GM11168 (cell line): ENCODE results near the gene PFKL.
"Not testable (repeated sequence)": the region's sequence is repeated elsewhere in the genome, so short reads cannot be mapped to it uniquely, and the experiment has no call there.

Source experiments
- in situ Hi-C: fragments of 300-500 bp; cut with MboI; formaldehyde crosslinking; loops from one replicate; pipeline ENCODE4 v1.12.0; 2022; ENCODE audit warnings: low sequenced_read_pairs; ENCODE audit not compliant: unreplicated experiment

PFKL gene

DNA sequence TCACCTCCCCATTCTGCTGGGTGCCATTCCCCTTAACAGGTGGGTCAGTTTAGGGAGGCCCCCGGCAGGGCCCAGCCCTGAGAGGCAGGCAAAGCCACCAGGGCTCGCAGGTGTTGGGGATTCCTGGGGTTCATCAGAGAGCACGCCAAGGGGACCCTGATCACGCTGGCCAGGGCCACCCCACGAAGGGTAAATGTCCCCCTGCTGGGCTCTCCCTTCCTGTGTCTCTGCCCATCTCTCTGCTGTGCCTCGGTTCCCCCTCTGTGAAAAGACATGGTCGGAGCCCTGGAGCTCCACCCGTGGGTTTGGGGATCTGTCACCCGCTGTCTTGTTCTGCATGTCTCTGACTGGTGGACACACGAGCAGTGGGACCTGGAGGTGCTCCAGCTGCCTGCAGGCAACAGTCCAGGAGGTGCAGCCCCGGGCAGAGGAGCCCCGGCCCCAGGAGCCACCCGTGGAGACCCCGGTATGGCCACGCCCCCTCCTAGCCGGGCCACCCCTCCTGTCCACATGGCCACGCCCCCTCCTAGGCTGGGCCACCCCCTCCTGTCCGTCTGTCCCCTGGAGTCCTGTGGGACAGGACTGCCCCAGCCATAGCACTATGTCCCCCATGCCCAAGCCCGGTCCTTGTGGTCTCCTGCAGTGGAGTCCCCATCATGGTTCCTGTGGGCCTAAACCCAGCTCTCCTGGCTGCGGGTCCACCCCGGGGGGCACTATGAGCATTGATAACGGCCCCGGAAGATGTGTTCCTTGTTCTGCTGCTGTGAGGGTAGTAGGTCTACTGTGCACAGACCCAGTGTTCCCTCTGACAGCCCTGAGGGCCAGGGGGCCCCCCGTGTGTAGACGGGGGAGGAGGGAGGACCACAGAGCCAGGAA, 7.7 kb upstream of the PFKL start:
- in situ Hi-C loops = loop anchor here (25.0 kb wide), 1 partner anchor 155 kb away; the partner anchor contains the start of gene GATD3

DNA sequence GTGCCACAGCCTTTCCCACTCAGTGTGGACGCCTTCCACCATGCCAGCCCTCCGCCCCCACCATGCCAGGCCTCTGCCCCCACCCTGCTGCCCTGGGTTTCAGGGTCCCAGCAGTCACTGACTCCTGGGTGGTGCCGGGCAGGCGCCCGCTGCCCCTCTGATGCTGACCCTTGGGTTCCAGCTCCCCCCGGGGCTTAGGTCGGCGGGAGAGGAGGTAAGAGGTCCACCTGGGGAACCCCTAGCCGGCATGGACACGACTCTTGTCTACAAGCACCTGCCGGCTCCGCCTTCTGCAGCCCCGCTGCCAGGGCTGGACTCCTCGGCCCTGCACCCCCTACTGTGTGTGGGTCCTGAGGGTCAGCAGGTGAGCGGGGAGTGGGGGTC, 7.0 kb upstream of the PFKL start:
- in situ Hi-C loops = loop anchor here (25.0 kb wide), 1 partner anchor 156 kb away; the partner anchor contains the start of gene GATD3

GRCh38 chr21:44293551-44294231, 6.2 kb upstream of the PFKL start:
- in situ Hi-C loops = loop anchor here (25.0 kb wide), 1 partner anchor 156 kb away; the partner anchor contains the start of gene GATD3

DNA sequence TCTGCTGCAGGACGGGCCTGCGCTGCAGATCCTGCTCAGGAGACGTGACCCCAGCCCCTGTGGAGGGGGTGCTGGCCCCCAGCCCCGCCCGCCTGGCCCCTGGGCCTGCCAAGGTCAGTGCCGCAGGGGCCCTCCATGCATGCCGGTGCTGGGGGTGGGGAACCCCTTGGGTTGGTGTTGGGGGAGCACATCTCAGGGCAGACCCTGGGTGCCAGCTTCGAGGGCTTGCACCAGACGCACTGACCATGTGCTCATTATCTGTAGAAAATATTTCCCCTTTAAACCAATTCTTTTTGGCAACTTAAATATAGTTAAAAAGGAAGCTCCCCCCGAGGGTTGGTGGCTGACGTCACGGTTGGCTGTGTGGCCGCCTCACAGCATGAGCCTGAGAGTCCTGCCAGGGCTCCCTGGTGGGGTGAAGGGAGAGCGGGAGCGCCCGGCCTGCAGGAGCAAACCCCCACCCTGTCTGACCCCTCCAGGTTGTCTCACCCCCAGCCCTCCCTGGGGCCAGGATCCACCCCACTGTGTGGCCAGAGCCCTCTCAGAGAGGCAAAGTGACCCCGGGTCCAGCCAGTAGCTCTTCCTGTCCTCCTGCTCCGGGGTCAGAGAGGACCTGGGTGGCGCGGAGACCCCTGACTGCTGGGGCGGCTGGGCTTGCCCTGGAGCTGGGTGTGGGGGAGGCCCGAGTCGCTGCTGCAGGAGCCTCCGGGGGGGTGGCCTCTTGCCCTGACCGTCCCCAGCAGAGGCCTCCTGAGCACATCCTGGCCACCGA, 5.3 kb upstream of the PFKL start:
- in situ Hi-C loops = loop anchor here (25.0 kb wide), 1 partner anchor 157 kb away; the partner anchor contains the start of gene GATD3

DNA sequence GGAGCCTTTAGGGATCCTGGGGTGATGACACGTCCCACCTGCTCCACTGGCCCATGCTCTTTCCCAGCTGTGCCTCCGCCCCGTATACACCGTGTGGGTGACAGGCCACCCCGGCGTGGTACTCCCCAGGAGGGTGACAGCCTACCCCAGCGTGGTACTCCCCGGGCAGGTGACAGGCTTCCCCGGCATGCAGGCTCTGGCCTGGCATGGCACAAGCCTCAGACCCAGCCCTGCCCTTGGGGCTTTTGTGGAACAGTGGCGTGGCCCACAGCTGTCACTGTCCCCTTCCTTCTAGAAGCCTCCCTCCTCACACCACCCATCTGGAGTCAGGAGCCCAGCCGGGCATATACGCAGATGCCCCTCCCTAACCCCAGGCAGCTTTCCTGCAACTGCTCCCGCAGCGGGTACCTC, 4.7 kb upstream of the PFKL start:
- in situ Hi-C loops = loop anchor here (25.0 kb wide), 1 partner anchor 158 kb away; the partner anchor contains the start of gene GATD3

- in situ Hi-C loops = loop anchor here (25.0 kb wide), 1 partner anchor 158 kb away; the partner anchor contains the start of gene GATD3
These were observed 4.2 kb upstream of the PFKL start for GRCh38 chr21:44295646-44296045.

DNA sequence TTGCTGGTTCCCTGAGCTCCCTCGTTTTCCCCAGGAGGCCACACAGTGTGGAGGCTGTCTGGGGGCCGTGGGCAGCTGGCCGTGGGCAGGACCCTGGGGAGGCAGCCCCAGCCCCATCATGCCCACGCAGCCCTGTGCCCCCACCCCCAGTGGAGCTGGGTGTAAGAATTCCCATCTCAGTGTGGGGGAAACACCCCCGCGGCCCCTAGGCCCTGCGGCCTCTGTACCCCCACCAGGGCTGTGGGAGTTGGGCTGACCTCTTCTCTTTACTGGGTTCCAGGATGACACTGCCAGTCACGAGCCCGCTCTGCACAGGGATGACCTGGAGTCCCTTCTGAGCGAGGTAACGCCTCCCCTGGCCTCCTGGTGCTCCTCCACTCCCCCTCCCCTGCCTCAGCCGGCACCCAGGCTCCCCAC, 3.7 kb upstream of the PFKL start:
- in situ Hi-C loops = loop anchor here (25.0 kb wide), 1 partner anchor 159 kb away; the partner anchor contains the start of gene GATD3

DNA sequence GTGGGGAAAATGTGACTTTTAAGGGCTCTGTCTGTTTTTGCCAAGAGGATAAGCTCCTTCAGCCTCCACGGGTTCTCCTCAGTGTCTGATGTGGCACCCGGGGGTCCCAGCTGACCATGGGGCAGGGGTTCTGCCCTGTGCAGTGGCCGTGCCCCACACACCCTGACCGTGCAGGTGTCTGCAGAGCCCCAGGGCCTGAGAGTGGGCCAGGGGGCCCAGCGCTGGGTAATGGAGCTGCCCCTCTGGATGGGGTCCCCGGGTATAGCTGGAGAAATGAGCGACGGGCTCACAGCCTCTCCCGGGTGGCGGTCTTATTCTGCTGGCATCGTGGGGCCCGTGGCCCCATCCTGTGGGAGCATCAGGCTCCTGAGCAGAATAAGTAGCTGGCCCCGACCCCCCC, 2.9 kb upstream of the PFKL start:
- in situ Hi-C loops = loop anchor here (25.0 kb wide), 1 partner anchor 160 kb away; the partner anchor contains the start of gene GATD3

DNA sequence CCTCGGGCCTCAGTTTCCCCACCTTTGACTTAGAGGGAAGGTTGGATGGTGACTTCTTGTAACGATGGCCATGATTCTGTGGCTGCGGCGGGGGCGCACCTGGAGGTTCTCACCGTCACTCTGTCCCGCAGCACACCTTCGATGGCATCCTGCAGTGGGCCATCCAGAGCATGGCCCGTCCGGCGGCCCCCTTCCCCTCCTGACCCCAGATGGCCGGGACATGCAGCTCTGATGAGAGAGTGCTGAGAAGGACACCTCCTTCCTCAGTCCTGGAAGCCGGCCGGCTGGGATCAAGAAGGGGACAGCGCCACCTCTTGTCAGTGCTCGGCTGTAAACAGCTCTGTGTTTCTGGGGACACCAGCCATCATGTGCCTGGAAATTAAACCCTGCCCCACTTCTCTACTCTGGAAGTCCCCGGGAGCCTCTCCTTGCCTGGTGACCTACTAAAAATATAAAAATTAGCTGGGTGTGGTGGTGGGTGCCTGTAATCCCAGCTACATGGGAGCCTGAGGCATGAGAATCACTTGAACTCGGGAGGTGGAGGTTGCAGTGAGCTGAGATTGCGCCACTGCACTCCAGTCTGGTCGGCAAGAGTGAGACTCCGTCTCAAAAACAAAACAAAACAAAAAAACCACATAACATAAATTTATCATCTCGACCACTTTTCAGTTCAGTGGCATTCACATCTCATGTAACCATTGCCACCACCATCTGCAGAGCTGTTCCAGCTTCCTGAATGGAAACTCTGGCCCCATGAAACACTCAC, 2.1 kb upstream of the PFKL start:
- in situ Hi-C loops = loop anchor here (25.0 kb wide), 1 partner anchor 160 kb away; the partner anchor contains the start of gene GATD3

- in situ Hi-C loops = loop anchor here (25.0 kb wide), 1 partner anchor 161 kb away; the partner anchor contains the start of gene GATD3
These were observed 1.6 kb upstream of the PFKL start for GRCh38 chr21:44298301-44298700.

GRCh38 chr21:44299085-44299457, 782 bp upstream of the PFKL start:
- in situ Hi-C loops = loop anchor here (25.0 kb wide), 1 partner anchor 162 kb away; the partner anchor contains the start of gene GATD3

DNA sequence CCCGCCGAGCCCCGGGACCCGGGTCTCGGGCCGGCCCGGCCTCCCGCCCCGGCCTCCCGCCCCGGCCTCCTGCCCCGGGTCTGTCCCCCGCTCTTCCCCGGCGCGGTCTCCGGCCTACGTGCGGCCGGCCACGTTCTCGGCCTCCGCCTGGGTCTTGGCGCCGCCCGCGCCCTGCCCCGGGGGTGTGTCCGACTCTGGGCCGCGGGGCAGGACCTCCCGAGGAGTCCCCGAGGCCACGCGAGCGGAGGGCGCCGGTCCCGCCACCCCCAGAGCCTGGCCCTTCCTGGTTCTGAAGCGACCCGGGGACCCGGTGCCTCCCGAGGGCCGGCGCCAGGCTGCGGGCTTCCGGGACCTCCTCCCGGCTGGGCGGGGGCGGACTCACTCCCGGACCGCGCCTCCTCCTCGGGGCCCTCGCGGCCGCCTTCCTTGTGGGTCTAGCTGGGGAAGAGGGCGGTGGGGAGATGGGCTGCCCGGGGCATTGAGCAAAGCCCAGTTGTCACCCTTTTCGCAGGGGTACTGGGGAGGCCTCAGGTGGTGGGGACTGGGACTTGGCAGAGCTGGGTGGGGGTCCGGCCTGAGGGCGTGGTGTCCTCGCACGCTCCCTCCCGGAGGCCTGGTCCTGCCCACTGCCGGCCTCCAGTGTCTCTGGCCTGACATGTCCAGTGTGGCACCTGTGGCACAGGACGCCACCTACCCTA, 558 bp downstream of the PFKL start:
- in situ Hi-C loops = no loop called here

DNA sequence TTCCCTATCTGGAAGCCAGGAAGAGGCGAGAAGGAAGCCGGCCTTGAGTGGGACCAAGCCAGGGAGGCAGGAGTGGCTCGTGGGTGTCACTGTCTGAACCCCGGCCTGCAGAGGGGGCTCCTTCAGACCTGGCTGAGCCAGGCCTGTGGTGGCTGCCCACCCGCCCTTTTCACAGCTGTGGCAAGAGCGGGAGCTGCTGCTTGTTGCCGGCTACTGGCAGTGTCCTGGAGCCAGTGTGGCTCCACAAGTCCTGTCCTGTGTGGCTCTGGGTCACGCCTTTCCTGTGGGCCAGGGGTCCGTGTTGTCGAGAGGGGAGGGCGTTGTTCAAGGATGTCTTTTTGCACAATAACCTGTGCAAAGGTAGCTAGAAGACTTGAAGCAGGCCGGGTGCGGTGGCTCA, 1.3 kb downstream of the PFKL start:
- in situ Hi-C loops = no loop called here

- in situ Hi-C loops = no loop called here
These were observed 2.1 kb downstream of the PFKL start for GRCh38 chr21:44301961-44302406.

DNA sequence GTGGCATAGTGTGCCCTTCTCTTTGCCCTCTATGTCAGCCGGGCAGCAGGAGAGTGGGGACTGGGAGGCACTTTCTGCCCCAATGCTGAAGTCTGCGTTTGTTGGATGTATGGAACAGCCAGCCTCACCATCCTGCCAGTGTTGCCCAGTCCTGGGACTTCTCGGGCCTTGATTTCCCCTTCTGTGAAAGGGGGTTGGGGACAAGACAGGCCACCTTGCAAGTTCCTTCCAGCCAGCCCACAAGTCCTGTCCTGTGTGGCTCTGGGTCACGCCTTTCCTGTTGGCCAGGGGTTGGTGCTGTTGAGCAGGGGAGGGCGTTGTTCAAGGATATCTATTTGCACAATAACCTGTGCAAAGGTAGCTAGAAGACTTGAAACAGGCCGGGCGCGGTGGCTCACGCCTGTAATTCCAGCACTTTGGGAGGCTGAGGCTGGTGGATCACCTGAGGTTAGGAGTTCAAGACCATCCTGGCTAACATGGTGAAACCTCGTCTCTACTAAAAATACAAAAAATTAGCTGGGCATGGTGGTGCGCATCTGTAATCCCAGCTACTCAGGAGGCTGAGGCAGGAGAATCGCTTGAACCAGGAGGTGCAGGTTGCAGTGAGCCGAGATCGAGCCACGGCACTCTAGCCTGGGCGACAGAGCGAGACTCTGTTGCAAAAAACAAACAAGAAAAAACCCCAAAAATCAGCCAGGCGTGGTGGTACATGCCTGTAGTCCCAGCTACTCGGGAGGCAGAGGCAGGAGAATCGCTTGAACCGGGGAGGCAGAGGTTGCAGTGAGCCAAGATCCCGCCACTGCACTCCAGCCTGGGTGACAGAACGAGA, 2.9 kb downstream of the PFKL start:
- in situ Hi-C loops = not testable (repeated sequence)

DNA sequence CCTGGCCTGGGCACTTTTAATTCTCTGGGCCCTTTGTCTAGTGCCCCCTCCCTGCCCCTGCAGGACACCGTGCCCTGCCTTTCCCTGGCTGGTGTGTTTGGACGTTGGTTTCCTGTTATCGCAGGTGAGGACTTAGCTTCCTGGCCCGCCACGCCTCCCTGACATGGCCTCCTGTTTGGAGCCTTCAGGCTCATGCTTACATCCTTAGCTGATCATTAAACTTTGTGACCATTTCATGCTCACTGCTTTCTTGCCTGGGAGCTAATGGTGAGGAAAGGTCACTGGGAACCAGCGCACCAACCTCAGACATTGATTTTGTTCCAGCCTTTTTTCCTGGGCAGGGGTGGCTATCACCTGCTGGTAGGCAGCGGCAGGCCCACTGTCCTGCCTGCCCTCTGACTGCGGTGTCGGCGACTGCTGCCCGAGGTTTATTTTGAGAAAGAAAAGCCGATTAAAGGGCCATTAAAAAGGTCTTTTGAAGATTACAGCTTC, 3.7 kb downstream of the PFKL start:
- in situ Hi-C loops = no loop called here

DNA sequence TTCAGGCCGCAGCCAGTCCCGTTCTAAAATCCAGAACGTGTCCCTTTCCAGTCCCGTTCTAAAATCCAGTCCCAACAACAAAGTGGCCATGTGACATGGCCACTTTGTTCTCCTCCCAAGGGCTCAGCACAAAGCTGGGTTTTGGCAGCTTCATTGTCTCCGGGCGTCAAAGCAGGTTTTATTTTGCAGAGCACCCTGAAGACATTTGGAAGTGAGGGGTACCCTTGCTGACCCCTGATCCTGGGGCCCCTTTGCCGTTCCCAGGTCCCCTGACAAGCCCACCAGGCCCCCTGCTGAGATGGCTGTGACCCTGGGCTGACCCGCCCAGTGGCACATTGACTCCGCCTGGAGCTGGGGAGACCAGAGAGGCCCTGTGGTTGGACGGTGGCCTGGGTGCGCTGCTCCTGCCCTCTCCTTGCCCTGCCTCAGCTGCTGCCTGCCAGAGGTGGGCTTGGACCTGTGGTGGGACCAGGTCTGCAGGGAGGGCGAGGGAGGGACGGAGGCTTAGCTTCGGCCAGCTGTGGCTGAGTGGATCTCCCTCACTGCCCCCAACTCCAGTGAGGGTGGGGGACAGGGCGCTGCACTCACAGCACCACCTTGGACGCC, 4.3 kb downstream of the PFKL start:
- in situ Hi-C loops = no loop called here
